ENCODE results near the gene PEMT.

PEMT gene

DNA sequence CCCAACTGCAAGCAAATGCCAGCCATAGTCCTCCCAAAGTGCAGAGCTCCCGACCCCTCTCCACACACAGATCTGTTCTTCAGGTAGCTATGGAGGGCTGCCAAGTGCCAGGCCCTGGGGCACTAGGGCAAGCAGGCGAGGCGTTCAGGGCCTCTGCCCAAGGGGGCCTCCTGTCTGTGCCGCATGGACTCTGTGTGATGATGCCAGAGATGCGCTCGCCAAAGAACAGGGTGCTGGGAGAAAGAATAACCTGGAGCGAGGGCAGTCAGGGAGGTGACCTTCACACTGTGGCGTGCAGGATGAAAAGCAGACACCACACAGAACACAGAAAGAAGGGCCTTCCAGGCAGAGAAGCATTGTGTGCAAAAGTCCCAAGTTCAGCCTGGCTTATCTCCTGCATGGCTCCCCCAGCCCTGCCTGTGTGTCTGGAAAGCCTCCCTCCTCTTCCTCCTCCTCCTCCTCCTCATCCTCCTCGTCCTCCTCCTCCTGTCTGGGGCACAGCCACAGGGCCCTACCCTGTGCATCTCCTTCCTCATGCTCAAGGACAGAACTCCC is 44.2 kb downstream of the PEMT start:
- Histone ChIP-seq H3K36me3 (ENCODE audit: control insufficient read depth, insufficient read depth, low read length) (no peaks in the 10 kb centered on the region), H3K4me3 (replicated peaks; ENCODE audit: low read depth, low read length) (no peak overlapping the region), H3K27me3 (replicated peaks; ENCODE audit: control insufficient read depth, insufficient read depth, low read length) (no peaks in the 10 kb centered on the region)
- TF ChIP-seq, protein P1, sequence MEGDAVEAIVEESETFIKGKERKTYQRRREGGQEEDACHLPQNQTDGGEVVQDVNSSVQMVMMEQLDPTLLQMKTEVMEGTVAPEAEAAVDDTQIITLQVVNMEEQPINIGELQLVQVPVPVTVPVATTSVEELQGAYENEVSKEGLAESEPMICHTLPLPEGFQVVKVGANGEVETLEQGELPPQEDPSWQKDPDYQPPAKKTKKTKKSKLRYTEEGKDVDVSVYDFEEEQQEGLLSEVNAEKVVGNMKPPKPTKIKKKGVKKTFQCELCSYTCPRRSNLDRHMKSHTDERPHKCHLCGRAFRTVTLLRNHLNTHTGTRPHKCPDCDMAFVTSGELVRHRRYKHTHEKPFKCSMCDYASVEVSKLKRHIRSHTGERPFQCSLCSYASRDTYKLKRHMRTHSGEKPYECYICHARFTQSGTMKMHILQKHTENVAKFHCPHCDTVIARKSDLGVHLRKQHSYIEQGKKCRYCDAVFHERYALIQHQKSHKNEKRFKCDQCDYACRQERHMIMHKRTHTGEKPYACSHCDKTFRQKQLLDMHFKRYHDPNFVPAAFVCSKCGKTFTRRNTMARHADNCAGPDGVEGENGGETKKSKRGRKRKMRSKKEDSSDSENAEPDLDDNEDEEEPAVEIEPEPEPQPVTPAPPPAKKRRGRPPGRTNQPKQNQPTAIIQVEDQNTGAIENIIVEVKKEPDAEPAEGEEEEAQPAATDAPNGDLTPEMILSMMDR (IDR thresholded peaks at IDR 0.05; ENCODE audit: insufficient read depth, low read length, poor library complexity, severe bottlenecking) = no peak
- no peak for DNase-seq (ENCODE audit: extremely low read depth, insufficient read length)

DNA sequence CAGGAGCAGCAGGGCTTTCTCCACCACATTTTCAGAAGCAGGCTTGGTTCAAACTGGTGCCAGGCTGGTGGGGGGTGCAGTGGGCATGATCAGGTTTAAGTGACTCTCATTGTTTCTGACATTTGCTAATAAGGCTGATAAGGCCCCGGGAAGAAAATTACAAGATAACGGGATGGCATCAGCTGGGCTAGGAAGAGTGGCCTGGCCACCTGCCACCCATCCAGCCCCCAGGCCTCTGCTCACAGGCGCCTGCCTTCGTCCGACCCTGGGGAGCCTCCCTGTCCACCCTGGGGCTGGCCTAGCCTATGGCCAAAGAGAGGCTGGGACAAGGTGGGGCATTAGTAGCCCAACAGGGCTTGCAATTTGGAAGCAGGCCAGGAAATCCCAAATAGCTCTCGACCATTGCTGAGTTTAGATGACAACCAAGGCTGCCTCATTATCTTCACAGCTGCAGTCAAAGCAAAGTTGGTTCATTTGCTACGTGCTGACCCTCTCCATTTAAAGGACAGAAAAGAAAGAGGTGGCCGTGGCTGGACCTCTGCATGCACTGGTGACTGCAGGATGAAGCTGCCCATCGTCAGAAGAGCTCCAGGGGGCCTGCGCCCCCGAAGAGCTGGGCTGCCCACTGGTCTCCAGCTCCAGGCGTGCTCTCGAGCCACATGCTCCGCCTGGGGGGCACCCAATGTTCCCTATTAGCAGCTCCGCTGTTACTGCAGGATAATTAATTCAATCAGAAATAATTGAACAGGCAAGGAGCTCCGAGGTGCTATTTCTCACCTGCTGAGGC is 44.9 kb downstream of the PEMT start:
- Histone ChIP-seq H3K4me3 (replicated peaks; ENCODE audit: low read depth, low read length) (no peak overlapping the region), H3K27me3 (replicated peaks; ENCODE audit: control insufficient read depth, insufficient read depth, low read length) (no peaks in the 10 kb centered on the region), H3K36me3 (ENCODE audit: control insufficient read depth, insufficient read depth, low read length) (no peaks in the 10 kb centered on the region)
- TF ChIP-seq, protein P1 (IDR thresholded peaks at IDR 0.05; ENCODE audit: insufficient read depth, low read length, poor library complexity, severe bottlenecking) = no peak
- no peak for DNase-seq (ENCODE audit: extremely low read depth, insufficient read length)

DNA sequence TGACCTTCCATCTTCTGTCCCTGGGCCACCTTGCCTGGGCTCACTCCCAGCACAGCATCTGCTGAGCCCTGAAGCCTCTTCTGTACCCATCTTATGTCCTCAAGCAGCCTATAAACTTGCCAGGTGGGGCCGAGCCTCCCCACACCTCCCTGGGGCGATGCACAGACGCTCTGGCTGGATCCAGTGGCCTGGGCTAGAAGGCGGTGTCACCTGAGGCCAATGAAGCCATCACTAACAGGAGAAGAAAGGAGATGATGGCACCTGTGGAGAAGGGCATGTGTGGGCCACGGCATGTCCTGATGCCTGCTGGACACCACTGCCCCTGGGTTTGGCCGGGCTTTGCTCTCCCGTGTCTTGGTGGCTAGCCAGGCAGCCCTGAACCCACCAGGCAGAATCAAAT is 45.5 kb downstream of the PEMT start:
- no peak for DNase-seq (ENCODE audit: extremely low read depth, insufficient read length)
- no peaks in the 10 kb centered on the region for H3K27me3 ChIP-seq (replicated peaks; ENCODE audit: control insufficient read depth, insufficient read depth, low read length)
- no peaks in the 10 kb centered on the region for H3K36me3 ChIP-seq (ENCODE audit: control insufficient read depth, insufficient read depth, low read length)
- H3K4me3 ChIP-seq (replicated peaks; ENCODE audit: low read depth, low read length) = no peak overlapping the region
- TF ChIP-seq, protein P1 (IDR thresholded peaks at IDR 0.05; ENCODE audit: insufficient read depth, low read length, poor library complexity, severe bottlenecking) = no peak

DNA sequence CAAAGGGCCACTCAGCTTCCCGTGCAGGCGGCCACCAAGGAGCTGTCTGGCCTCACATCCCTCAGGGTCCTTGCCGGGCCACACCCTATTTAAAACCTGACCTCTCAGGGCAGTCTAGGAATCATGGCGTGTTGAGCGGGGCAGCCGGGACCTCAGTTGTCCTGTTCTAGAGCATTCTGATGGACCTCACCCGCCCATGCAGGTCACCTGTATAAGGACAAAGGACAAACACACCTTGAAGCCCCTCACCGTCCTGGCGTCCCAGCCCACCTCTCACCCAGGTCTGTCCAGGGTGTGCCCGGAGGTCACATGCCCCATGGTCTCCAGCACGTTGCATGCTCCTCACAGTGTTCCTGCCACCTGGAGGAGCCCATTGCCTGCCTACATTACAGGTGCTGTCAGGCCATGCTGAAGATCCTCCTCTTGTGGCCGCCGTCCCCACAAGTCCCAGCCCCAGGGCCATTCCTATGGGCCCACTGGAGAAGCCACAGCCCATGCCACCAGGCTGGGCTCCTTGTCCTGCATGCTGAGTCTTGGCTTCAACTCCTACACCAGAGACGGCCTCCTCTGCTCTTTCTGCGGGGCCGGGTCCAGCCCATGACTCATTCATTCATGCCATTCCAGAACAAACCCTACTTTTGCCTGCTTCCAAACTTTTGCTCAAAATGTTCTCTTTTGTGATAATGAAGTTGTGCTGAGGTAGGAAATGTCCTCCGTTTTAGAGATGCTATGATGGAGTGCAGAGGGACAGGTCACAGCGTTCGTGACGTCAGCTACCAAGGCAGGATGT is 46.3 kb downstream of the PEMT start:
- Histone ChIP-seq H3K4me3 (replicated peaks; ENCODE audit: low read depth, low read length) (no peak overlapping the region), H3K27me3 (replicated peaks; ENCODE audit: control insufficient read depth, insufficient read depth, low read length) (no peaks in the 10 kb centered on the region), H3K36me3 (ENCODE audit: control insufficient read depth, insufficient read depth, low read length) (no peaks in the 10 kb centered on the region)
- TF ChIP-seq, protein P1 (IDR thresholded peaks at IDR 0.05; ENCODE audit: insufficient read depth, low read length, poor library complexity, severe bottlenecking) = no peak
- DNase-seq (ENCODE audit: extremely low read depth, insufficient read length) = no peak

DNA sequence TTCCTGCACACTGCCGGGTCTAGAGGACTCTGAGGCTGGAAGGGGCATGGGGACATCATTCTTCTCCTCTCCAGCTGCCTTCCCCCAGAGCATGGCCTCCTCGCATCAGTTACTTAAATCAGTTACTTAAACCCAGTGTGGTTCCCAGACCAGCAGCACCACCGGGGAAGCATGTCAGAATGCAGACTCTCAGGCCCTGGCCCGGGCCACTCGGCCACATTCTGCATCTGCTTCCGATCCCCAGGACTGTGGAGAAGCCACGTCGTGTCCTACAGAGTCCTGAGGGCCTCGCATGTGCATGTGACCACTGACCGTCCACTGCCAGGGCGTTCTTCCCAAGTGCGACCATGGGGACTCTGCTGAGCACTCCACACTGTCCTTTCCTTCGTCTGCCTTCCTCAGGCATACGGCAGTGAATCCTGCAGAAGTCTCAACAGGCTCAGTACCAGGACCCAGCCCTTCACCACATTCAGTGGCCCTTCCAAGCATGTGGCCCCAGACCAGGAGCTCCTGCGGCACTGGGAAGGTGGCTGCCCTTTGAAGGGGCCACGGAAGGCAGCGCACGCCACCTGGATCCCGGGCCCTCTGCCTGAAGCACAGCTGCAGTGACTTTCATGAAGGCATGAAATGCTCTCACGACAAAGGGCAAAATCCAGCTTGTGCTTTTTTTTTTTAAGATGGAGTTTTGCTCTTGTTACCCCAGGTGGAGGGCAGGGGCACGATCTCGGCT is 48.4 kb downstream of the PEMT start:
- Histone ChIP-seq H3K4me3 (replicated peaks; ENCODE audit: low read depth, low read length) (no peak overlapping the region), H3K27me3 (replicated peaks; ENCODE audit: control insufficient read depth, insufficient read depth, low read length) (no peaks in the 10 kb centered on the region), H3K36me3 (ENCODE audit: control insufficient read depth, insufficient read depth, low read length) (no peaks in the 10 kb centered on the region)
- no peak for DNase-seq (ENCODE audit: extremely low read depth, insufficient read length)
- TF ChIP-seq, protein P1 (IDR thresholded peaks at IDR 0.05; ENCODE audit: insufficient read depth, low read length, poor library complexity, severe bottlenecking) = no peak
